ENCODE results near the gene TBC1D14.

The TBC1D14 gene

GRCh38 chr4:7037425-7037824, 127.8 kb downstream of the TBC1D14 start:
- no peak for DNase-seq (ENCODE audit: low spot score)
- TF ChIP-seq CTCF (IDR thresholded peaks at IDR 0.05; ENCODE audit: extremely low read depth, insufficient read depth, missing control alignments), result peak; percentile 4
- in situ Hi-C loops (cut with MboI; ENCODE audit: low pct_unique_long_range_greater_than_20kb, low sequenced_read_pairs, unreplicated experiment), result no loop called here

GRCh38 chr4:7040765-7041164, 131.1 kb downstream of the TBC1D14 start:
- in situ Hi-C loops (cut with MboI; ENCODE audit: low pct_unique_long_range_greater_than_20kb, low sequenced_read_pairs, unreplicated experiment), result no loop called here
- no peak for DNase-seq (ENCODE audit: low spot score)
- no peak for TF ChIP-seq CTCF (IDR thresholded peaks at IDR 0.05; ENCODE audit: extremely low read depth, insufficient read depth, missing control alignments)

DNA sequence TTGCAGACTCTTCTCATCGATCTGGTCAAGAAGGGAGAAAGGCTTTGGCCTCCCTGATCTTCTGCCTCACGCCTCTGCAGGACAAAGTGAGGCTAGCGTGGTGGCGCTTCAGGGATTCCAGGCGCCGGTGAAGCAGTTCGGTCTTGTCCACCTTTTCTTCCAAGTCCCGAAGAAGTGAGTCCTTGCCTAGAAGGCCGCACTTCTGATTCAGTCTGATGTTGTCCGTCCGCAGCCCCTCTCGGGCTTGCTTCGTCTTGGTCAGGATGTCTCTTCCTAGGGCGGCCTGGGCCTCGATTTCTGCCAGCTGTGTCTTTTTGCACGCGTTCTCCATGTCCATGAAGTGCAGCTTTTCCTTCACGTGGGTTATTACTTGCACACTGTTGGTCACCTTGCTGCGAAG, 131.6 kb downstream of the TBC1D14 start:
- DNase-seq (ENCODE audit: low spot score), result no peak
- TF ChIP-seq CTCF (IDR thresholded peaks at IDR 0.05; ENCODE audit: extremely low read depth, insufficient read depth, missing control alignments), result no peak
- in situ Hi-C loops (cut with MboI; ENCODE audit: low pct_unique_long_range_greater_than_20kb, low sequenced_read_pairs, unreplicated experiment), result no loop called here

GRCh38 chr4:7041801-7042502, 132.3 kb downstream of the TBC1D14 start:
- in situ Hi-C loops (cut with MboI; ENCODE audit: low pct_unique_long_range_greater_than_20kb, low sequenced_read_pairs, unreplicated experiment), result no loop called here
- DNase-seq (ENCODE audit: low spot score), result no peak
- no peak for TF ChIP-seq CTCF (IDR thresholded peaks at IDR 0.05; ENCODE audit: extremely low read depth, insufficient read depth, missing control alignments)

DNA sequence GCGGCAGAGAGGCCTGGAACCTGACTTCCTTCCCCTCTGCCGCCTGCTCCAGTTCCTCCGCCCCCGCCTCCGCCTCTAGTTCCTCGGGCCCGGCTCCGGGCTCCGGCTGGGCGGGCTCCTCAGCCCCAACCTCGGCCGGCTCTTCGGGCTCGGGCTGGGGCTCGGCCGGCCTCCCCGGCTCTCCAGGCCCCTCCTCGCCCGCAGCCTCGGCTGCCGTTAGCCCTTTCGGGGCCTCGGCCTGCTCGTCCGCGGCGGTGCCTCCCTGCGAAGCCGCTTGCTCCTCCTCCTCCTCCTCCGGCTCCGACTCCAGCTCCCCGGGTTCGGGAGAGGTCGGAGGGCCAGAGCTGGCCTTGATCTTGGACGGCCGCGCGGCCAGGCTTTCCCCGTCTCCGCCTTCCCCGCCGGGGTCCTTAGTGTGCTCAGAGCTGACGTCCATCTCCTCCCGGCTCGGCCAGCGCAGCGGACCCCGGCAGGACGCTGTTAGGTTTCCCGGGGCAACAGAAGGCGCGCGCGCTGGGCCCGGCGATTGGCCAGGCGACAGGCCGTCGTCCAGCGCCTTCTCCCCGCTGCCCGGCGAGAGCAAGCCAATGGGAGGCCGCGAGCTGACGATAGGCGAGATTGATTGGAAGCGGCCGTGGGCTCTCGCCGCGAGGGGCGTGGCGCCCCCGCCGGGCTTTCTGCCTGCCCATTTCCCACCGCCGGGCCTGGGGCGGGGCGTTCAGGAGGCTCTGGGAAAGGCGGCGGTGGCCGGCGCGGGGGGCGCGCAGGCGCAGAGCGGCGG, 133.1 kb downstream of the TBC1D14 start:
- DNase-seq (ENCODE audit: low spot score), result peak; percentile 100
- in situ Hi-C loops (cut with MboI; ENCODE audit: low pct_unique_long_range_greater_than_20kb, low sequenced_read_pairs, unreplicated experiment), result no loop called here
- TF ChIP-seq CTCF (IDR thresholded peaks at IDR 0.05; ENCODE audit: extremely low read depth, insufficient read depth, missing control alignments), result no peak

DNA sequence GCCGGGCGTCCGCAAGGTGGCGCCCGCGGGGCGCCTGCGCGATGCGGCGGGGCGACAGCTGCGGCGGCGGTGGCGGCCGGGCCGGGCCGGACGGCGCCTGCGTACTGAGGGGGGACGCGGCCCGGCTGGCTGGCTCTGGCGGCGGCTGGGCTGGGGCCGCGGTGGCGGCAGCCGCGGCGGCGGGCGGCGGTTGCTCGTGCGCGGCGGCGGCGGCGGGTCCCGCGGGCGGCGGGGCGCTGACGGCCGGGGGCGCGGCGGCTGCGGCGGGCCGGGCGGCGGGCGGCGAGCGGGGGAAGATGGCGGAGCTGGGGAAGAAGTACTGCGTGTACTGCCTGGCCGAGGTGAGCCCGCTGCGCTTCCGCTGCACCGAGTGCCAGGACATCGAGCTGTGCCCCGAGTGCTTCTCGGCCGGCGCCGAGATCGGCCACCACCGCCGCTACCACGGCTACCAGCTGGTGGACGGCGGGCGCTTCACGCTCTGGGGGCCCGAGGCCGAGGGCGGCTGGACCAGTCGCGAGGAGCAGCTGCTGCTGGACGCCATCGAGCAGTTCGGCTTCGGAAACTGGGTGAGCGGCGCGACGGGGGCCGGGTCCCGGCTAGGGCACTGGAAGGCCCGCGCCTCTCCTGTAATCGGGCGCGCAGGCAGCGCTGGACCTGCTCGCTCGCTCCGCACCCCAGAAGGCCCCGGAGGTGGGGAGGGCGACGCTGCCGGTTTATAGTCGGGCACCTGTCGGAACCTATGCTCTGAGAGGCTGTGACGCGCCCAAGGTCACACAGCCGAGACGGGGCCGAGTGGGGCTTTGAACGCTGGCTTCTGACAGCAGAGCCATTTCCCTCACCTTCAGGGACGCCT, 133.9 kb downstream of the TBC1D14 start, which contains the start of gene TADA2B:
Gene TADA2B (plus strand): TSS at position 89 of the 853 bp plus-strand sequence. CDS start 208 bp downstream, at position 297.
- in situ Hi-C loops (cut with MboI; ENCODE audit: low pct_unique_long_range_greater_than_20kb, low sequenced_read_pairs, unreplicated experiment), result no loop called here
- peak; percentile 80 for TF ChIP-seq CTCF (IDR thresholded peaks at IDR 0.05; ENCODE audit: extremely low read depth, insufficient read depth, missing control alignments)
- no peak for DNase-seq (ENCODE audit: low spot score)
